Neural crest cell (in vitro differentiated cells): ENCODE data around the gene PPP1R15A. TPM values are rescaled to one million over a fixed set of nuclear protein-coding genes. Genes with fewer than 3 reads are reported as not detected.

ENCODE experiments used
- DNase-seq: peaks from one replicate; pipeline ENCODE4 v3.0.0; 2021; ENCODE audit warnings: low read depth, mixed read lengths, low spot score
- H3K27ac Mint-ChIP-seq: one replicate; pipeline ENCODE4 v1.8.0; 2021; ENCODE audit warnings: mild to moderate bottlenecking, mixed read lengths; ENCODE audit not compliant: unreplicated experiment
- H3K27me3 Mint-ChIP-seq: 2 replicates; pipeline ENCODE4 v1.8.0; 2021; ENCODE audit warnings: low read depth, mild to moderate bottlenecking, mixed read lengths
- H3K36me3 Mint-ChIP-seq: 2 replicates; pipeline ENCODE4 v1.8.0; 2021; ENCODE audit warnings: low read depth, mild to moderate bottlenecking, mixed read lengths
- H3K4me1 Mint-ChIP-seq: 2 replicates; pipeline ENCODE4 v1.8.0; 2021; ENCODE audit warnings: mixed read lengths
- H3K4me3 Mint-ChIP-seq: one replicate; pipeline ENCODE4 v1.8.0; 2021; ENCODE audit warnings: mild to moderate bottlenecking, mixed read lengths
- H3K9me3 Mint-ChIP-seq: 2 replicates; pipeline ENCODE4 v1.8.0; 2021; ENCODE audit warnings: mixed read lengths
- CTCF ChIP-seq: fragments of 200-600 bp; sonication (generic); conservative IDR thresholded peaks from 2 replicates; pipeline ENCODE4 v1.5.0; 2021; ENCODE audit warnings: antibody characterized with exemption, mild to moderate bottlenecking
- total RNA-seq: library from RNA; stranded (reverse); gene quantifications from 2 replicates; pipeline ENCODE4 v1.2.1, GENCODE V29; 2021

PPP1R15A gene
- total RNA-seq, 1 donor from 2014 or later = 27.5 TPM

GRCh38 chr19:48852292-48852691 is 19.9 kb upstream of the PPP1R15A start:
- Mint-ChIP-seq H3K27ac (no peak overlapping the region), H3K4me1 (peaks cover 6% of the 10 kb centered on the region), H3K4me3 (no peak overlapping the region), H3K27me3 (no peaks in the 10 kb centered on the region), H3K36me3 (peaks cover 9% of the 10 kb centered on the region), H3K9me3 (no peaks in the 10 kb centered on the region)
- no peak for TF ChIP-seq CTCF
- DNase-seq = no peak

DNA sequence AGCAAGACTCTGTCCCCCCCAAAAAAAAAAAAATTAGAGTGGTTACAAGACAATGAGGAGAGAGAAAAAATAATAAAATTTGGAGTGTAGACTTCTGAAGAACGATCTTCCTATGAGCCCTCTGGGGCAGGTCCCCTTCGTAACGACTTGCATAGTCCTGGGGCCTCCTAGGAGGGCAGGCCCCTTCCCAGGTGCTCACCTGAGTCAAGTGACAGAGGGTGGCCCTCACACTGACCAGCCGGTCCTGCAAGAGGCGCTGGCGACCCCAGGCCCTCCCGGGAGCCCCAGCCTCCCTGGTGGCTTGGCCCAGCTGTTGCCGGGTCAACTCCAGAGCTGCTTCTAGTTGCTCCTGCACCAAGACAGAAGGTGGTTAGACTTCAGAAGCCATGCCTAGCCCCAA is 18.7 kb upstream of the PPP1R15A start:
- no peak for DNase-seq
- Mint-ChIP-seq H3K27ac (no peak overlapping the region), H3K4me1 (peaks cover 6% of the 10 kb centered on the region), H3K27me3 (no peaks in the 10 kb centered on the region), H3K36me3 (peaks cover 7% of the 10 kb centered on the region), H3K4me3 (no peak overlapping the region), H3K9me3 (no peaks in the 10 kb centered on the region)
- TF ChIP-seq CTCF = no peak

DNA sequence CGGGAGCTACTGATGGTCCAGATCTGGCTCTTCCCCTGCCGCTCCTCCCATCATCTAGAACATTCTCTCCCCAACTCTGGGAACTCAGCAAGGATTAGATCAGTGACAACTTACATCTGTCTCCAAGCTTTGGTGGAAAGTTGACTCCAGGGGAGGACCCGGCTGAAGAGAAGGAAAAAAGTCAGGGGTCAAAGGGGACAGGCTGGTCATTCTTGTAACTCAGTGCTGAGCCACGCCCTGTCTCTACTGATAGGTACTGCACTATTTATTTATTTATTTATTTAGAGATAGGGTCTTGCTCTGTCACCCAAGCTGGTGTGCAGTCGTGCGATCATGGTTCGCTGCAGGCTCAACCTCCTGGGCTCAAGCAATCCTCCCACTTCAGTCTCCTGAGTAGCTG is 18.1 kb upstream of the PPP1R15A start:
- no peak overlapping the region for H3K4me3 Mint-ChIP-seq
- no peaks in the 10 kb centered on the region for H3K9me3 Mint-ChIP-seq
- H3K27ac Mint-ChIP-seq = no peak overlapping the region
- peaks cover 6% of the 10 kb centered on the region for H3K4me1 Mint-ChIP-seq
- DNase-seq = no peak
- TF ChIP-seq CTCF = no peak
- H3K27me3 Mint-ChIP-seq = no peaks in the 10 kb centered on the region
- peaks cover 7% of the 10 kb centered on the region for H3K36me3 Mint-ChIP-seq

DNA sequence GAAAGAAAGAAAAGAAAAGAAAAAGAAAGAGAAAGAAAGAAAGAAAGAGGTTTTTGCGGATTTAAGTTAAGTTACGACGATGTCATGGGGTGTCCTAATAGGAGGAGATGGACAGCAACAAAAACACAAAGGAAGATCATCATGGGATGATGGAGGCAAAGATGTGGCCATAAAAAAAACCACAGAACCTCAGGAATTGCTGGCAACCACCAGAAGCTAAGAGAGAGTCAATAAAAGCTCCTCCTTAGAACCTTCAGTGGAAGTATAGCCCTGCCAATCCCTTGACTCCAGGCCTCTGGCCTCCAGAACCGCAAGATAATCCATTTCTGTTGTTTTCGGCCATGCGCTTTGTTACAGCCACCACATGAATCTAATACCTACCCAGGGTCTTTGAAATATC is 15.3 kb upstream of the PPP1R15A start:
- peaks cover 11% of the 10 kb centered on the region for H3K36me3 Mint-ChIP-seq
- TF ChIP-seq CTCF = no peak
- H3K4me1 Mint-ChIP-seq = peaks cover 24% of the 10 kb centered on the region
- H3K9me3 Mint-ChIP-seq = no peaks in the 10 kb centered on the region
- DNase-seq = no peak
- H3K27ac Mint-ChIP-seq = no peak overlapping the region
- no peaks in the 10 kb centered on the region for H3K27me3 Mint-ChIP-seq
- H3K4me3 Mint-ChIP-seq = no peak overlapping the region

DNA sequence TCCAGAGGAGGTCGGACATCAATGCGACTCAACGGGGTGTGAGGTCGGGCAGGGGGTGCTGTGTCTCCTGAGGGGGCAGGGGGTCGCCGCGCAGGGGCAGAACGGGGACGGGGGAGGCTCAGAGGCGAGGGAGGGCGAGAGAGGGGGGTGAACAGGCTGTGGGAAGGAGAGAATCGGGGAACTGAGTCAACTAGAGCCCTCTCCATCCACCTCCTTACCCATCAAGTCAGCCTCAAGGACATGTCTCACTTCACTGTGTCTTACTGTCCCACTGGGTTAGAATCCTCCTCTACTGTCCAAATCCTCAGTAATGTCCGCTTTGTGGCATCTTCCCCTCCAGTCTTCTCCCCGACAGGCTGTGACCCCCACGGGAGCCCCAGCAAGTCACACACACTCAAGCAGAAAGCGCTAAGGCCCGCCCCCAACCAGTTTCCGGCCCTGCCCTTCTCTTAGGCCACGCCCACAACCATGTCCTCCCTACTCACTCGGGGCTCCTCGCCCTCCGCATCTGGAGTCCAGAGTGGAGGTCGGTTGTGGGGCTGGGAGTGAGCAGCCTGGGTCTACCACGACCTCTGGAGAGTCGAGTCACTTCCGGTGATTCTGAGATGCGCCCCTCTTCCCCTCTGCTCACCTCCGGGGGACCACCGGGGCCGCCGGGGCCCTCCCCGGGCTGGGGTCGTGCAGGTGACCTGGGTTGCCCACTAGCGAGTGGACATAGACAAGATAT is 13.1 kb upstream of the PPP1R15A start:
- TF ChIP-seq CTCF = no peak
- Mint-ChIP-seq H3K27me3 (no peaks in the 10 kb centered on the region), H3K4me3 (no peak overlapping the region), H3K9me3 (no peaks in the 10 kb centered on the region), H3K36me3 (peaks cover 11% of the 10 kb centered on the region), H3K27ac (no peak overlapping the region), H3K4me1 (peaks cover 32% of the 10 kb centered on the region)
- no peak for DNase-seq
